ENCODE measurements around the gene PRKRIP1. TPM values are rescaled to one million over a fixed set of nuclear protein-coding genes. Genes with fewer than 3 reads are reported as not detected.

Gene PRKRIP1
- total and polyA plus RNA-seq, 2 donors from 2014 or later, result 20.8 to 25.9 TPM

GRCh38 chr7:102431617-102432298 is 35.6 kb downstream of the PRKRIP1 start:
- Histone ChIP-seq H3K4me3 (ENCODE audit: low read length in 3 of 3) (no peak overlapping the region), H3K9ac (ENCODE audit: low read length in 3 of 3) (peak overlapping the region in 1 of 3 donors; percentile 42), H3K4me1 (ENCODE audit: control insufficient read depth in 2 of 3, insufficient read depth in 2 of 3, low read depth in 1 of 3, low read length in 3 of 3) (peaks cover 0 to 14% (median 7%) of the 10 kb centered on the region in 3 donors), H3K9me3 (ENCODE audit: control insufficient read depth in 2 of 3, insufficient read depth in 1 of 3, low read length in 3 of 3) (no peaks in the 10 kb centered on the region), H3K36me3 (ENCODE audit: control insufficient read depth in 2 of 3, insufficient read depth in 3 of 3, low read length in 3 of 3) (no peaks in the 10 kb centered on the region), H3K27ac (ENCODE audit: low read depth in 2 of 2, low read length in 2 of 2) (peak overlapping the region in 1 of 2 donors; percentile 77), H3K27me3 (ENCODE audit: control insufficient read depth, insufficient read depth, low read length) (no peaks in the 10 kb centered on the region)
- TF ChIP-seq, protein P1, sequence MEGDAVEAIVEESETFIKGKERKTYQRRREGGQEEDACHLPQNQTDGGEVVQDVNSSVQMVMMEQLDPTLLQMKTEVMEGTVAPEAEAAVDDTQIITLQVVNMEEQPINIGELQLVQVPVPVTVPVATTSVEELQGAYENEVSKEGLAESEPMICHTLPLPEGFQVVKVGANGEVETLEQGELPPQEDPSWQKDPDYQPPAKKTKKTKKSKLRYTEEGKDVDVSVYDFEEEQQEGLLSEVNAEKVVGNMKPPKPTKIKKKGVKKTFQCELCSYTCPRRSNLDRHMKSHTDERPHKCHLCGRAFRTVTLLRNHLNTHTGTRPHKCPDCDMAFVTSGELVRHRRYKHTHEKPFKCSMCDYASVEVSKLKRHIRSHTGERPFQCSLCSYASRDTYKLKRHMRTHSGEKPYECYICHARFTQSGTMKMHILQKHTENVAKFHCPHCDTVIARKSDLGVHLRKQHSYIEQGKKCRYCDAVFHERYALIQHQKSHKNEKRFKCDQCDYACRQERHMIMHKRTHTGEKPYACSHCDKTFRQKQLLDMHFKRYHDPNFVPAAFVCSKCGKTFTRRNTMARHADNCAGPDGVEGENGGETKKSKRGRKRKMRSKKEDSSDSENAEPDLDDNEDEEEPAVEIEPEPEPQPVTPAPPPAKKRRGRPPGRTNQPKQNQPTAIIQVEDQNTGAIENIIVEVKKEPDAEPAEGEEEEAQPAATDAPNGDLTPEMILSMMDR (IDR thresholded peaks at IDR 0.05; ENCODE audit: borderline replicate concordance, extremely low read depth, insufficient read depth), result no peak
- peak in 4 of 5 donors; percentile 48 to 75 (median 61) for DNase-seq
- intact Hi-C loops (cut with DNase I), result no loop called here
- FAIRE-seq, result no peak

- peak overlapping the region; percentile 60 to 91 for H3K27ac ChIP-seq (ENCODE audit: low read depth in 2 of 2, low read length in 2 of 2)
- TF ChIP-seq, protein P1 (IDR thresholded peaks at IDR 0.05; ENCODE audit: borderline replicate concordance, extremely low read depth, insufficient read depth), result no peak
- intact Hi-C loops (cut with DNase I), result no loop called here
Measured at GRCh38 chr7:102432442-102433218, 36.5 kb downstream of the PRKRIP1 start.

DNA sequence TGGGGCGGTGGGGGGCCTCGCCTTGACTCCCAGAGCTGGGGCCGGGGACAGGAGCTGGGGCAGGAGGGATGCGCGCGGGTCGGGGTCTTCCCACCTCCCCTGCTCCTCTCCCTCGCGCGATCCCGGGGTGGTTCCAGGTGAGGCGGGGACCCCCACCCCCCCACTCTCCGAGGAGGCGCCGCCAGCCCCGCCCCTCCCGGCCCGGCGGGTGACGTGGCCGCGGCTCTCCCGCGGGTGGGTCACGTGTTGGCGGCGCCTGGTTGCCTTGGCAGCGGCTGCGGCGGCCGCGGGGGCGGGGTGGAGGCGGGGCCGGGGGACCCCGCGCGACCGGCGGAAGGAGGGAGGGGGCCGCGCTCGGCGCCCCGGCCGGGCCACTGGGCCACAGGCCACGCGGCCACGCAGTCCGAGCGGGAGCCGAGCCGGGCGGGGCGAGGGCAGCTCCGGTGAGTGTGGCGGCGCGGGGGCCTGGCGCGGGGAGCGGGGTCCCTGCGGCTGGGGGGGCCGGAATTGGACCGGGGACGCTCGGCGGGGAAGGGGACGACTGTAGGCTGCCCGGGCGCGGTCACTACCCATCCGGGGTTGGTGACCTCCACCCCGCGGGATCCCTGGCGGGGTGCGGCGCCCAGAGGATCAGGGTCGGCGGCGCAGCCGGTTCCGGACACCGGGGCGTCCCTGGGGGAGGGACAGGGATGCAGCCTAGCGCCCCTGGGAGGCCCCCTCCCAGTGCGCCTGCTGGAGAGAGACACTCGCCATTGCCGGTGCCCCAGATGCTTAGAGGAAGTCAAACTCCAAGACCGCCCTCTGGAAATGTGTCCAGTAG is 37.3 kb downstream of the PRKRIP1 start, which contains the start of gene ORAI2:
ORAI2 (plus strand) TSS at position 357 of the 820 bp plus-strand sequence. CDS start 5,382 bp downstream, outside the sequence.
- Histone ChIP-seq H3K27me3 (ENCODE audit: control insufficient read depth, insufficient read depth, low read length) (no peaks in the 10 kb centered on the region), H3K4me3 (ENCODE audit: low read length in 3 of 3) (peak within 1 kb of the TSS; percentile 24 to 68 (median 53)), H3K9ac (ENCODE audit: low read length in 3 of 3) (peak within 1 kb of the TSS; percentile 18 to 71 (median 69)), H3K27ac (ENCODE audit: low read depth in 2 of 2, low read length in 2 of 2) (peak within 1 kb of the TSS; percentile 60 to 91), H3K9me3 (ENCODE audit: control insufficient read depth in 2 of 3, insufficient read depth in 1 of 3, low read length in 3 of 3) (no peaks in the 10 kb centered on the region), H3K4me1 (ENCODE audit: control insufficient read depth in 2 of 3, insufficient read depth in 2 of 3, low read depth in 1 of 3, low read length in 3 of 3) (peaks cover 0 to 14% (median 7%) of the 10 kb centered on the region in 3 donors), H3K36me3 (ENCODE audit: control insufficient read depth in 2 of 3, insufficient read depth in 3 of 3, low read length in 3 of 3) (no peaks in the 10 kb centered on the region)
- peak; percentile 79 to 96 (median 89) for DNase-seq
- FAIRE-seq, result no peak
- intact Hi-C loops (cut with DNase I), result no loop called here
- TF ChIP-seq, protein P1 (IDR thresholded peaks at IDR 0.05; ENCODE audit: borderline replicate concordance, extremely low read depth, insufficient read depth), result no peak

More at GRCh38 chr7:102432442-102433218, 36.5 kb downstream of the PRKRIP1 start:
- peak overlapping the region in 1 of 3 donors; percentile 34 for H3K9ac ChIP-seq (ENCODE audit: low read length in 3 of 3)
- H3K4me1 ChIP-seq (ENCODE audit: control insufficient read depth in 2 of 3, insufficient read depth in 2 of 3, low read depth in 1 of 3, low read length in 3 of 3), result peaks cover 0 to 14% (median 7%) of the 10 kb centered on the region in 3 donors
- H3K9me3 ChIP-seq (ENCODE audit: control insufficient read depth in 2 of 3, insufficient read depth in 1 of 3, low read length in 3 of 3), result no peaks in the 10 kb centered on the region
- H3K4me3 ChIP-seq (ENCODE audit: low read length in 3 of 3), result peak overlapping the region in 2 of 3 donors; percentile 6 to 51
- no peaks in the 10 kb centered on the region for H3K27me3 ChIP-seq (ENCODE audit: control insufficient read depth, insufficient read depth, low read length)
- FAIRE-seq (no peak), DNase-seq (peak in 4 of 5 donors; percentile 53 to 69 (median 64))
- H3K36me3 ChIP-seq (ENCODE audit: control insufficient read depth in 2 of 3, insufficient read depth in 3 of 3, low read length in 3 of 3), result no peaks in the 10 kb centered on the region

Measured in kidney (tissue), 14 donors.